PFSK-1 (cell line): ENCODE data around the gene PRKACA.

Experiments
- POLR2AphosphoS5 ChIP-seq: IDR thresholded peaks from 2 replicates; pipeline ENCODE4 v1.6.1; 2012; ENCODE audit warnings: low read depth, mild to moderate bottlenecking, control low read depth, low read length, moderate library complexity
- SIN3A ChIP-seq: IDR thresholded peaks from 2 replicates; pipeline ENCODE4 v1.6.1; 2012; ENCODE audit warnings: mild to moderate bottlenecking, low read length, moderate library complexity, borderline replicate concordance; ENCODE audit not compliant: insufficient read depth

DNA sequence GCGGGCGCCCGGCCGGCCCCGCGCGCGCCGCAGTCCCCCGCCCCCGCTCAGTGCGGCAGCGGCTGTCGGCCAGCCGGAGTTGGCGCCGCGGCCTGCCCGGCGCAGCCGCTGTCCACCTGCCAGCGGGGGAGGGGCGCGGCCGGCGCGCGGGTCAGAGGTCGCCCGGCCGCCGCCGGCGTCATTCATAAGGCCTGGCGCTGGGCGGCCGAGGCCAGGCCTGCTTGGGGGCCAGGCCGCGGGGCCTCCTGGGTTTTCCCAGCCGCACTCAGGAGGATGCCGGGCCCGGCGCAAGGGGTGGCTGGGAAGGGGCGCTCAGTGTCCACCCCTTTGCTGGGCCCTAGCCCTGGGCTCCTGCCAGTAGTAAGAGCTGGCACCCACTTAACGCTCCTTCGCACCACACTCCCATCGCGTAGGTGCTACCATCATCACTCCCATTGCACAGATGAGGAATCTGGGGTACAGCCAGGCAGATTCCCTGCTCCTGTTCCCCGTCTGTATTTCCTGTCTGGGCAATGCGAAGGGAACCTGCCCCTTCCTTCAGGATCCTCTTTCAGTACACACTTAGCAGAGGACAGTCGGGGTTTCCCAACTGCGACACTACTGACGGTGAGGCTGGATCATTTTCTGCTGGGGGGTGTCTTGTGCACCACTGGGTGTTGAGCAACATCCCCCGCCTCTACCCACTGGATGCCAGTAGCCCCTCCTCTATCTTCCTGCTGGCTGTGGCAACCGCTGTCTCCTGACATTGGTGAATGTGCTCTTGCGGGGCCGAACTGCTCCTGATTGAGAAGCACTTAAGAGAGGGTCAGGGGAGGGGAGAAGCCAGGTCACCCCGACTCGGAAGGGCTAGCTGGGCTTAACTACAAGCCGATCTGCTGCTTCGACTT lies 846 bp upstream of the PRKACA start:
- TF ChIP-seq POLR2AphosphoS5 (no peak), SIN3A (no peak)
